Hematopoietic multipotent progenitor cell (in vitro differentiated cells): Measurements from ENCODE around the gene CACNA1C. TPM values are rescaled to one million over a fixed set of nuclear protein-coding genes. Genes with fewer than 3 reads are reported as not detected.

Experiments
- DNase-seq, 3 donors: peaks; one replicate each; pipeline ENCODE4 v3.0.0-alpha.2; 2011 to 2015; ENCODE audit warnings: low read depth in 2 of 3, low spot score in 2 of 3
- total RNA-seq: library from RNA; depleted of rRNA; stranded (reverse); fragments of >200 nt; gene quantifications from one replicate; pipeline ENCODE4 v1.2.3, GENCODE V29; 2012

The CACNA1C gene
- total RNA-seq, 1 donor, result 0.54 TPM

DNA sequence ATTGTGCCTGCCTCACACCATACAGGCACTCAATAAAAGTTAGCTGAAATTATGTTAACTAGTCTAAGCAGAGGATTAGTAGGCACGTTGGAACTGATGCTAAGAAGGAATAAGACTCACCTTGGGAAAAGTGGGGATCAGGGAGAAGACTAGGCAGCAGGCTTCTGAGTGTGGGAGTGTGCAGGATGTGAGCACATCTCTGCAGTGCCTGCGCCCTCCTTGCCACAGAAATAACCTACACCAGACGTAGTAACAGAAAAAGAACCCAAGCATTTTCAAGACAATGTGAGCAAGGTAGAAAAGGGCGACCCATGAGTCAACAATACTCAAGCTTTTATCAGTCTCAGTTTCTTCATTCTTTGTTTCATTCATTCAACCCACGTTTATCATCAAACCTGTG lies 113.9 kb downstream of the CACNA1C start:
- no peak for DNase-seq

DNA sequence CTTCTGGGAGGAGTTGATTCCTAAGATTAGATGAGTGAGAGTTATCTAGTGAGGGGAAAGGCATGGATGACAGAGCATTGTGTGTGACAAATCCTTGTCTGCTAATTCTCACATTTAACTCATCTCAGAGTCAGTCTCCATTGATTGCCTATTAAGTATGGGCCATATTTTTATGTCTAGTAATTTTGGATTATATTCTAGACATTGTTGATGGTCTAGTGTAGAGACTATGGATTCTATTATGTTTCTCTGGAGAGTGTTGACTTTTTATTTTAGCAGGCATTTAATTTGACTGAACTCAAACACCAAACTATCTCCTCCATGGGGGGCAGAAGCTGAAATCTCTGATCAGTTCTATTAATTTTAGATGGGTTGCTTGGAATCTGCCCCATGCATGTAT lies 114.4 kb downstream of the CACNA1C start:
- no peak for DNase-seq

DNA sequence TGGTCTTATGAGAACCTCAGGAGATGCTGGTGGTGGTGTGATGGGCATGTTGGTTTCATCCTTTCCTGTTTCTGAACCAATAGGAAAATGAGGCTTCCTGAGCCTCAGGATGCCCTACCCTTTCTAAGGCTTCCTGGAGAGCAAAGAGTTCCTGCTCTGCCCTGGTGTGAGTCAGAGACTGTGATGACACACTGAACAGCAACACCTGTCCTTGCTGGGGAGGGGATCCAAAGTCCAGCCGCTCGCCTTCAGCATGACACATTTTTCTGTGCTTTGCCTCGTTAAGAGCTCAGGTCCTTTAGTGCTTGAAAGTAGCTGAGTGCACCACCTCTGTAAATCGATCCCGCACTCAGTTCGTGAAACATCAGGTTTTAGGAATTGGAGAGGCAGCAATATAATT lies 116.0 kb downstream of the CACNA1C start:
- no peak for DNase-seq

DNA sequence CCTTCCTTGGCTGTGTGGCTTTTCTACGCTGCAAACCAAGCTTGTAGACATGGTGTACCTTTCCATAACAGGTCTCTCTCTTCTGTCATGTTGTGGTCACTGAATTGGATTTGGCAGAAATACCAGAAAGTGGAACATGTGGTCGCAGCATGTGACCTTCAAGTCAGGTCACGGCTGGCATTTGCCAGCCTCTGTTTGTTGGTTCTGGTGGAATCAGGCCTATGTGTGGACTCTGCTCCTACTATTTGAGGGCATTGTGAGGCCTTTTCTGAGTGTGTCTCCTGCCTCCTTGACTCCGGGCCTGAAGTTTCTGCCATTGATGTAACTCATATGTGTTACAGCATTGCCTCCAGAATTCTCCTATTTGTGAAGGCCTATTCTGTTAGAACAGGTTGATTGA lies 116.7 kb downstream of the CACNA1C start:
- no peak for DNase-seq

DNA sequence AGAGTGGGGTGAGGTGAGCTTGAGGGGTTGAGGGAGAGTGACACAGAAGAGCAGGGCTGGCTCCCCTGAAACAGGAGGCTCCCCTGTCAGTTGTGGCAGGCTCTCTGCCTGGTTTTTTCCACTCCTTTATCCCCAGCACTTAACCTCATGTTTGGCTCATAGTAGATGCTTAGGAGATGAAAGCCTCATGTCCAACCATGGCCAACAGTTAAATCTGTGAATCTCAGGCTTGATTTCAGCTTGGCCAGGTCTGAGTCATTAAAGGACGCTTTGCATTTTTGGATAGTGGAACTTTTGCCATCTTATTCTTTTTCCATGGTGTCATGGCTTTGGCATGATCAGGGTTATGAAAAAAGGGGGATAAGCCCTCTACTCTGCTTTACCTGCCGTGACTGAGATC lies 117.2 kb downstream of the CACNA1C start:
- no peak for DNase-seq

DNA sequence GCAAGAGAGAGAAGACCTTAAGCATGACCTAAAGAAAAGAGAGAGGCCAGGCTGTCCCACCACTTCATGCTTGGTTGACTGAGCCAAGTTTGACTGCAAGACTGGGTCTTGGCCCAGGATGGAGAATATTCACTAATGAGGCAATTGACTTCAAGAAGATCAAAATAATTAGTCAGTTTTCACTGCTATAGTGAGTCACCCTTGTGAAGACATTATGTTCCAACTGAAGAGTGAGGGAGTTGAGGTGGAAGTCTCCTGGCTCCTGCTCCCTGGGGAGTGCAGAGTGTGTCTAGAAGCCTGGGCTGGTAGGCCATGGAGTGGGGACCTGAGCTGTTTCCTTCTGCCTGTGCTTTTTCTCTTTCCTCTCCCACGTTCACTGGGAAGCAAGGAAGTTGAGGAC lies 117.6 kb downstream of the CACNA1C start:
- no peak for DNase-seq

DNA sequence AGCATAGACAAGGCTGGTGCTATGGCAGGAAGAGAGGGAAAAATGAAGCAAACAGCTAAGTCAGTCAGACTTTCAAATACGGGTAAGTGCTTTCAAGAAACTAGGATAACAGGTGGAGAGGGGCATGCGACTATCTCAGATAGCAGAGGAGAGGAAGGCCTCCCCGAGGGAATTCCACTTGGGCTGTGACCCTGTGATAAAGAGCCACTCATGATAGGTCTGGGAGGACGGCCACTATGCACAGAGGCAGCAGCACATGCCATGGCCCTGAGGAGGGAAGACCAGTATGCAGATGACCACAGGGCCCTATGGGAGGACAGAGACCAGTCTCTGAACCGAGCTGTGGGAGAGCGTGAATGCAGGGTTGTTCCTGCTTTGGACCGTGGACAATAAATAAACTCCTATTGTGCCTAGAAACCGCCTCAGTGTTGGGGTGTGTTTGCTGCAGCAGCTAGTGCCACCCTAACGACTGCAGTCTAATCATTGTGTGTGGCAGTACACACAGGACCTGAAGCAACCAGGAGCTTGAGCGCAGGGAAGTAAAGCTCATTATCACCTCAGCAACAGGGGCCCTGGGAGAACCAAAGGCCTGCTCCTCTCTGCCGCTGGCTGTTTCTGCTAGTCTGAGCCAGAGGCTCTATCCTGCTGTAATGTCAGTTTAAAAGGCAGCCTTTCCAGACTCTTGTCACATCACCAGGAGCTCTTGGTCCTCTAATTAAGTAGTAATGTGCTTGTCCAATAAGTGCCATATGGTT lies 119.1 kb downstream of the CACNA1C start:
- DNase-seq, result no peak

DNA sequence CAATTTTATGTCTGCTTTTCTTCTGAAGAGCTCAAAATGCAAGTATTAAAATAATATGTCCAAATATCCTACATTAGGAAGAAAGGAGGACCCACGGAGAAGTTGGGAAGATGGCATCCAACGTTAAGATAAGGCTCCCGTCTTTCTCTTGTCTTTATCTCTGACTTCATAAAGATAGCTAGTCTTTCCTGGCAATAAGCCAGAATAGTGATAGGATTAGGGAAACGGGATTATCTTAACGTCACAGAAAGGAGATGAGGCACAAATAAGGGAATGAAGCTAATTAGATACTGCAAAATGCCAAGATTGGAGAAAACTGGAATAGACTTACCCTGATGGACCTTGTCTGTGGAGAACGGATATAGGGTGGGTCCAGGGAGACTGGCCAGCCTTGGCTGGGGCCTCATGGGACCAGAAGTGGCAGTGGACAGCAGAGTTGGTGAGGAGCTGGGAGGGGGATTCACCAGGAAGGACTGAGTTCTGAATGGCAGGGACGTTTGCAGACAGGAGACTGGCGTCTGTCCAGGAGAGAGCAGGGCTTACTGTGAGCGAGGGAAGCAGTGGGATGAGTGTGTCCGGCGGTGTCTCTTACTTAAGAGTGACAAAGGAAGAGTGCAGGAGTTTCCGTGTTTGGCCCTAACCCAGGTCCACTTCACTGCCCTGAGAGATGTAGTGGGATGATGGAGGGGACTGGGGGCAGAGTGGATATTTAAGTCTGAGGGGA lies 119.9 kb downstream of the CACNA1C start:
- DNase-seq, result no peak

DNA sequence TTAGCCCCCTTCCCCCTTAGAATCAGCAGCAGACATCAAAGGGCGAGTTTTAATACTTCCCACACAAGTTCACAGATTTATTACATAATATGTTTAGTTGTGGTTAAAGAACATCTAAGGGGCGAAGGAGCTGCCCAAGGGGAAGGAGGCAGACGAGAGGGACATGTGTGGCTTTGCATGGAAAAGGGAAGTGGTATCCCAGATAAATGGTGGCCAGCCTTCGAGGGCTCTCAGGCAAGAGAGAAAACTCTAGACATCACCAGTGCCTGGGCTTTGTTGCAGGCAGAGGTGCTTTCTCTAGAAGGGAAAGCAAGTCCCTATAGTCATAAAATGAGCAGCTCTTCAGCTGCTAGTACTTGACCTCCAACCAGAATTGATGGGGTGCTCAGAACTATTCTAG lies 121.2 kb downstream of the CACNA1C start:
- no peak for DNase-seq

DNA sequence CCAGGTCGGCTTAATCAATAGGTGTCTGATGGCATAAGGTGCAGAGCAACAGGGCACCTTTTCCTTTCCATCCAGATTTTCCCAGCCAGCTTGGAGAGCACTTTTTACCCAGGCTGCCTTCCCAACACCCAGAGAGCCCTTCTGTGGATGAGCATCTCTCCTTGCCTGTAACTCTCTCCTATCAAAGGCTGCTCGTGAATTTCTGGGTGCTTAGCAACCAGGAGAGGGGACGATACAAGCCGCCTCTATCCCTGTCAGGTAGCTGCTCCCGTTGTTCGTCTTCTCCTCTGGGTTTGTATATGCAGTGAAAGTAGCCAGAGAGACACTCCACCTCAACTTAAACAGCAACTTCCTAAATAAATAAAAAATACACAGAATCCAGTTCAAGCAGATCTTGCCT lies 124.2 kb downstream of the CACNA1C start:
- DNase-seq, result no peak

DNA sequence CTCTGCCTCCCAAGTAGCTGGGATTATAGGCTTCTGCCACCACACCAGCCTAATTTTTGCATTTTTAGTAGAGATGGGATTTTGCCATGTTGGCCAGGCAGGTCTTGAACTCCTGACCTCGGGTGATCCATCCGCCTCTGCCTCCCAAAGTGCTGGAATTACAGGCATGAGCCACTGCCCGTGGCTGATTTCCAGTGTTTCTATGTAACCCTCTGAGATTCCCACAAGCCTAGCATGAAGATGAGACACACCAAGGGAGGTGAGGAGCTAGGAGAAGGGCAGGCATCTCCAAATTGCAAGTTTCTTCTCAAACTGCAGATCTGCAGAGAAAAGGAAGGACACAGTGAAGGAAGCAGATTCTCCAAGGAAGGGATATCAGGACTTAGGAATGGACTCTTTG lies 125.0 kb downstream of the CACNA1C start:
- DNase-seq, result no peak

DNA sequence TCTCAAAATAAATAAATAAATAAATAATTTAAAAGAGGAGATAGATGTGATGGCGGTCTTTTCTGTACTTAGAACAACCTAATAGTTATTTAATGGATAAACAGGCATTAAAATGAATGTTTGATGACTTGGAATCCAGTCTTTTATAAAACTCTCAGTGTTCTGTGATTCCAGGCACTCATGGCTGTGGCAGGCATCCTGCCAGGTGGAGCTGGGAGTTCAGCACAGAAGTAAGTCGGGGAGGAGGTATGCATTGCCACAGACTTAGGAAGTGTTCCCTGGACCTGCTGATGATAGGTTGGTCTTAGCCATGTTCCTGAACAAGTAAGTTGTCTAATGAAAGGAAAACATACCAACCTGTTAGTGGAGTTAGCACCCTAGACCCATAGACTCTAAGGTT lies 126.3 kb downstream of the CACNA1C start:
- no peak for DNase-seq

DNA sequence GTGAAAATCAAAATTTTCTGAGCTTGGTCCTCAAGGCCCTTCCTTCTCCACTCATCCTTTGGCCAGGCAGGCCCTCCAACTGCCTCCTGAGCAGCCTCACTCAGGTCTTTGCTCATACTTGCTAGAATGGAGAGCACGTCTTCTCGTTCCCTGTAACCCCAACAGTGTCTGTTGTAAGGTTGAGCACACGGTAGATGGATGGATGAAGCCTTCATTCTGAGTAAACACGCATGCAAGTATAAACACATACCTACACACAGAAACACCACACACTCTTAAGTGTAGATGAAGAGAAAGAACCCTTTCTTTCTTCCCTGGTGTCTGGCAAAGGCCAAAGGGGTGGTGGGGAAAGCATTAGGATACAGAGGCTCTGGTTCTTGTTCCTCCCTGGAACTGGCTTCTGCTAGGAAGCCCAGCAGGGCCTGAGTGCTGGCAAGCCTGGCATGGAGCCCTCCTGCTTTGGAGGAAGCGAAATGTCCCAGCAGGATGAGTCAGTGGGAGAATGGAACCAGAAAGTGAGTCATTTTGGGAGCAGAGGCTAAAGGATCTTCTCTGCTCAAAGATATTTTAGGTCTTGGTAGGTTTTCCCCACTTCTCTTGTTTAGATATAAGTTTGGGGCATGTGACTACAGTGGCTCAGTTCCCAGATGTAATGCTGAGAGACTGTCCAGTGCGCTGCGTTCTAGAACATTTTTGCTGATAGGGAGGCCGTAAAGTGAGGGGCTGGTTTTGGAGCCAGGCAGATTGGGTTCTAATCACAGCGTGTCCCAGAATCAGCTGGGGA lies 127.4 kb downstream of the CACNA1C start:
- DNase-seq, result no peak

DNA sequence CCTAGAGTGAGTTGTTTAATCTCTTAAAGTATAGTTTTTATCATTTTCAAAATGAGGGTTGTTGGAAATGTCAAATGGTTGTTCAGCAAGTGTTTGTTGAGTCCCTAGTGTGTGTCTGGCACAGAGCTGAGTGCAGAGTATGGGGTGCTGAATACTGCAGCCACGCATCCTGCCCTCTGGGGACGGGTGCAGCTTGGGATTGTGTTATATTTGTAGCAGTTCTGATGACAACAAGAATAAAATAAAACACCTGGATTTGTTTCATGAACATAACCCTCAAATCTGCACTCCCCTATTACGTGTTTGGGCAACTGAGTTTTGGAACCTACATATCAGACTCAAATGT lies 127.9 kb downstream of the CACNA1C start:
- DNase-seq, result no peak

DNA sequence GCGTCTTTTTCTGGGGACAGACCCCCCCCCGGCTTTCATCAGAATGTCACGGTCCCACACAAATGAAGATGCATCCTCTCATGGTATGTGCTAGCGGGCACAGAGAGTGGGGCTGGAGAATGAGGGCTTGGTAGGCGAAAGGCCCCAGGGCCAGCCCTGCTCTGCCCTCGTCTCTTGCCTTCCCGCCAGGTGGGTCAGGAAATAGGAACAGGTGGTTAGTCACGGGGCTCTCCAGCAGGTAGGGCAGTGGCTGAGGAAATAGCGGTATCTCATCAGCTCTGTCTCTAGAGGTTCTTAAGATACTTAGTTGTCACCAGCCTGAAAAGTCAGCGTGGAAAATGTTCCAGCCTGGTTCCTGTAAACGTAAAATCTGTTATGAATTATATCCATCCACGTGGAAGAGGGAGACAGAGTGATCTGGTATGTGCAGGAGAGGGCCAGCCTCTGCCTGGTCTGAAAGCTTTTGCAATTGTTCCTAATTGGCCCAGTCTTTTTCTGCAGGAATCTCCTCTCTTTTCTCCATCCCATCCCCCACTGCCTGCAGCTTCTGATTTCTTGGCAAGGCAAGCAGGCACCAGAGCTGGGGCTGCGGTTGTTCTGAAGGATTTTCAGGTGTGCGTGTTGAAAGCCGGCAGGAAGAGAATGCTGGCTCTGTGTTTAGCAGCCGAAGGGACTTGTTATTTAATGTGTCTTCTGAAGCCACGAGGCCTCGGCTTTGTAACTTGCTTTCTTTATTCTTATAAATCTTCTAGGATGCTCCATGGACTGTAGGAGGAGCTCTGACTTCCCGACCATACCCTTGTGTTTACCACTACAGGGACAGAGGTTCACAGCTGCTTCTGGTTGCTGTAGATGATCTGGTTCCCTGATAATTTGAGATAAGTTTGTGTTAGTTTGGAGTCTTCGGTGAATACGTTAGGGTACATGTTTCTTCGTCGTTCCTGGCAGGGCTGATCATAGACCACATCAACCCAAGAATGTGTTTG lies 131.1 kb downstream of the CACNA1C start:
- DNase-seq, result peak in 2 of 3 donors; percentile 21 to 42

DNA sequence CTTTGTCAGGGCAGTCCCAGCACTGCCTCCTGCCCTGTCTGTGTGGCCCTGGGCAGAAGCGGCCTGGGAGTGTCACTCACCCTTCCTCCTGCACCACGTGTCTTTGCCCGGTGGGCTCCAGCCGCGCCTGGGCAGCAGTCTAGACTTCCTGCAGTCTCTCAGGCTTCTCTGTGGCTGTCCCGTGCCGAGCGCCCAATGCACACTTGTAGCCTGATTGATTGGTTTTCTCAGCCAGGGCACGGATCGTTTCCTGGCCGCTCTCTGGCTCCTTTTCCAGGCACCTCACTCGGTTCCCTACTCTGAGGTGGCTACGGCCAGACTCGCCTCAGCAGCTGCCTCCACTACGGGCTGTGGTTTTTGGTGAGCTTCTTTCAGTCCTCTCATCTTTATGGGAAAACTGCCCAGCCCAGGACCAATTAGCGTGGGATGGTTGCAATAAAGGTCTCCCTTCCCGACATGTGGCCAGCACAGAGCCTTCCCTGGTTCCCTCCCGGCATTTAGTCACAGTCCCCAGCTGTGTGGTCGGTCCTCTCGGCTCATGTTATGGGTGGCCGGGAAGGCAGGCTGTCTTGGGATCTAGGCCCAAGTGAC lies 133.1 kb downstream of the CACNA1C start:
- no peak for DNase-seq

DNA sequence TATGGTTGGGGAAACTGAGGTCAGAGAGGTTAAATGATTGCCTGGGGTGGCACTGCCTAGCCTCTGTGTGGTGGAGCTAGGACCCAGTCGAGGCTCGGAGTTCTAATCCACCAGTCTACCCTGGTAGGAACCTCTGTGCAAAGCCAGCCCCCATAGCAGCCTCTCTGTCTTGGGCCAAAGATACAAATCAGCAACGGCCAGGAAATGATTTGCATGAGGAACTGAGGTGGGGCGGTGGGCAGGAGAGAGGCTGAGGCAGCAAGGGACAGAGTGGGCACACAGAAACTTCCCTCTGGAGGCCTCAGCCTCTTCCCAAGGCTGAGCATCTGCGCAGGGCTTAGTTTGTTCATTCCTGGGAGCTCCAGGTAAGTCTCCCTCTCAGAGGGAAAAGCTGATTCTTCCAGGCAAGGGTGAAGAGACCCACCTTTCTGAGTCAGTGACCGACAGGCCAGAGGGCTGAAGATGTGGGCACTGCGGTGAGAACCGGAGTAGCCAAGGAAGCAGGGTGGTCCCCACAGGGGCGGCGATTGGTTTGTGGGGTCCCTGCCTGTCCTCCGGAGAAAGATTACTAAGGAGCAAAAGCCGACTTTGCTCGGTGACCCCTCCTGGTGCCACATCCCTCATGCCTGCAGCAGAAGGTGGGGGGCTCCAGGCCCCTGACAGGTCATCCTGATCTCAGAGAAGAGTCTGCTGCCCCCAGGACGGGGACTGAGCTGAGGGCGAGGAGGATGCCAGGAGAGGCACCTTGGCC lies 134.6 kb downstream of the CACNA1C start:
- peak in 2 of 3 donors; percentile 8 to 42 for DNase-seq

DNA sequence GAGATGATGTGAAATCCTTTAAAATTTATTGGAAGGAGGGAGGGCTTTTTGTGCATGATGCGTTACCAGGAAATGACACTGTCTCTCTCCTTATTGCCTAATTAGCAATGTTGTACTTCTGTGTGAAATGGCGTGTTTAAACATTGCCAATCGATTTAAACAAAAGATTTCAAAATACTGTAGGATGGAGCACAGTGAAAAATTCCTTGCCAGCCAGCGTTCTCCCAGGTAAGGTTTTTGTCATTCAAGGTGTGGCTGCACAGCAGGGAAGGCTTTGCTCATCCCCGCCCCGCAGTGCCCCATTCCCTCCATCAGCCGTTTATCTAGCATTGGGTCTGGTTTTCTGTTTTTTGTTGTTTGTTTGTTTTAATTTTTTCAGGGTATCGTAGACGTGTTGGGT lies 137.3 kb downstream of the CACNA1C start:
- no peak for DNase-seq

DNA sequence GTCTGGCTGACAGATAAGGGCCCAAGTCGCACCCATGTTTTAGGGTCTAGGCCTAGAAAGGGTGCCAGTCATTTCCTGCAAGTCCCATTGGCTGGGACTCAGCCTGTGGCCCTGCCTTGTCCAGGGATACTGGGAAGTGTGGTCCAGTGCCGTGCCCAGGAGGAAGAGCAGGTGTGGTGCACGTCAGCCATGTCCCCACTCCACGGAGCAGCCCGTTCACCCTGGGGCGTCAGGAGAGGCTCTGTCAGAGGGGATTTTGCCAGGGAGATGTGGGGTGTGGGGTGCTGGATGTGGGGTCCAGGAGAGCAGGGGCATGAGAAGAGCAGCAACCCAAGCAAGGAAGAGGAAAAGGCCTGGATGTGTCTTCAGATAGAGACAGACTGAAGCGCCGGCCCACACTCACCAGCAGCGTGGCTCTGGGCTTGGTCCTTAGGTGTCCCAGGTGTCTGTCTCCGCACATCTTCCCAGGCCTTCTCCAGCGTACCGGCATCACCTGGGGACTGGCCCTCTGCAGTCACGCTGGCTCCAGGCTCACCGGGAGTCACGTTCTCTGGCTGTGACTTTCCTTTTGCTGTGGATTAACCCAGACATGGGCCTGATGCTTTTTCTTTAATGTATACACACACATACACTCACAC lies 138.2 kb downstream of the CACNA1C start:
- no peak for DNase-seq
